NCI-H2107 treated with DMSO at 0.1 percent for 48 hours (cell line): Measurements from ENCODE around the gene DNASE1L3.
A peak's percentile ranks its signal among the peaks of the same experiment; 100 is the strongest.

Experiments used
- DNase-seq: peaks from one replicate; lab custom pipeline; 2025; ENCODE audit not compliant: unreplicated experiment; lab: John Stamatoyannopoulos, UW

DNASE1L3 gene

DNA sequence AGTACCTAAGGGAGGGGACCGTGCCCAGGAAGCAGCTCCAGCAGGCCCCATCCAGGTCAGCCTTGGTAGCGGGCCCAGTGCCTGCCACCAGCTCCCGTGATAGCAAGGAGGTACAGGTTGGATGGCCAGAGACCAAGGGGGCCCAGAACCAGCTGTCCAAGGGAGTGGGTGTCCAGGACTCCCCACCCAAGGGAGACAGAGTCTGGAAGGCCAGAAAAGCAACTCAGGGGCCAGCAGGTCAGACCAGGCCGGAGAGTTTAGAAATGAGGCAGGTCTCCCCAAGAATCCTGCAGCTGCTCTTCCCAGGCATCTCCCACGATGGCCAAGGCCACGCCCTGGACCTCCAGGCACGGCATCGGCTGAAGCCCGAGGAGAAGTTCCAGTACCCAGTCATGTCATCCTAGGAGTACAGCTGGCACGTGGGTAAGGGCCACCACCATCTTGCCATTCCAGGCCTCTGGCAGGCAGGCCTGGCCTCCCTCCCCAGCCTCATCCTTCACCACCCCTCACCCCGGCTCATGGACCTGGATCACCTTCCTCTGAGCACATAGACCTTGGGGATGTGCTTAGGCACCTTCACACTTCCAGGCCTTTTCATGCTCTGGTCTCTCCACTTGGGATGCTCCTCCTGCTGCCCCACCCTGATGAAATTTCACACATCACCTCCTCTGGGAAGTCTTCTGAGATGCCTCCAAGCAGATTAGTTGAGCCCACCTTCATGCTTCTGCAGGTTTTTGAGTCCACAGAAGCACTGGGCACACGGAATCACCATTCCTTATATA is 30.5 kb downstream of the DNASE1L3 start:
- no peak for DNase-seq

DNA sequence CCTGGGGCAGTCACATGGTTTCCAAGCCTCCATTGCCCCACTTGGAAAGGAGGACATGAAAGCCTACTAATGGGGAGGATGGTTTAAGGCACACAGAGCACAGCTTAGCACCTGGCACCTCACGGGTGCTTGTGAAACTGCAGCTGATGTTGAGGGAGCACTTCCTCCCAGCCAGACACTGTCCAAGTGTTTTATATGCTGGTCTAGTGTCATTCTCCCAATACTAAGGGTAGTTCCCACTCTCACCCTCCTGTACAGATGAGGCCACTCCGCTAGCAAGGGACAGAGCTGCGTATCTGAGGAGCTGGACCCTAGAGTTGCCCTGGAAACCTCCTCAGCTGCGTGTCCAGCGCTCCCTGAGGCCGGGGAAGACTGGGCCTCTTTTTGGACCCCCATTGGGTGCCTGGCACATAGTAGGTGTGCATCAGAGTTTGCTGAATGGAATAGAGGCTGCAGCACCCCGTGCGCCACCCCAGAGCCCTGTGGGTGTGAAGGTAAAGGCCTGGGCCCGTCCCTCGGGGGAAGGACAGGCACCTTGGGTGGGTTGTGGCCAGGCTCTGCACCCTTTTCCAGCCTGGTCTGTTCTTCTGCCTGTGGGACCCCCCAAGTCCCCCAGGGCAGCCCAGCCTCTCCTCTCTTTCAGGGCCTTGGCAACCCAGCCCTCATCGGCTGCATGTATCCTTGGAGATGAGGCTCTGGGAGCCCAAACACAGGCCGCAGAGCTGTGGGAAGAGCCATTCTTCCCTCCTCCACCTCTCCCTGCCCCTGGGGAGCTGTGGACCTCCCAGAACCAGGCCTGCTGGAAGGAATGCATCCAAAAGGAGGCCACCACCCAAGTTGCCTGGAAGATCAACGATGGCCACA is 31.3 kb downstream of the DNASE1L3 start:
- no peak for DNase-seq

DNA sequence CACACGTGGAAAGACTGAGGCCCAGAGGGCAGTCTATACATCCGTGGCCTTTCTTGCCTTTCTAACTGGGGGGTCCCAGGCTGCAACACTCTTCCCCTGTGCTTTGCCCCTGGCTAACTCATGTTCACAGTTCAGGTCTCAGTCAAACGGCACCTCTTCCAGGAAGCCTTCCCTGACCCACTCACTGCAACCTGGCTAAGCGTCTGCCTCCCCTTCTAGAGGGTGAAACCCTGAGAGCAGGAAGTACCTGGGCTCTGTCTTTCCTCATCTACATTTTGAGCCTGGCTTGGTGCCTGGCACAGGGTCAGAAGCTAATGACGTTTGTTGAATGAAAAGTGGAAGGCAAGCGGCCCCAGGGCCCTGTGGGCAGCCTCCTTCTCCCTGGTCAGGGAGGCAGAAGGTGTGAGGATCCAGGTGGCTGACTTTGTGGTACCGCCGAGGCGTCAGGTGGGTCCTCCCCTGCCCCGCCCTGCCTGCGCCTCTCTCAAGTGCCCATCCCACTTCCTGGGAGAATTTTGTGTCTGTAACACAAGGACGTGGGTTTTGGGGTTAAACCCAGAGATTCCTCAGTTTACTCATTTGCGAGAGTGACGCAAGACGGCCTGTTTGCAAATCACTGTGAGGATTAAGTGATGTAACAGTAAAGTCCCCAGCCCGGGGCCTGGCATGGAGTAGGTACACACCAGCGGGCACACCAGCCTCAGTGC is 32.1 kb downstream of the DNASE1L3 start:
- DNase-seq = no peak

DNA sequence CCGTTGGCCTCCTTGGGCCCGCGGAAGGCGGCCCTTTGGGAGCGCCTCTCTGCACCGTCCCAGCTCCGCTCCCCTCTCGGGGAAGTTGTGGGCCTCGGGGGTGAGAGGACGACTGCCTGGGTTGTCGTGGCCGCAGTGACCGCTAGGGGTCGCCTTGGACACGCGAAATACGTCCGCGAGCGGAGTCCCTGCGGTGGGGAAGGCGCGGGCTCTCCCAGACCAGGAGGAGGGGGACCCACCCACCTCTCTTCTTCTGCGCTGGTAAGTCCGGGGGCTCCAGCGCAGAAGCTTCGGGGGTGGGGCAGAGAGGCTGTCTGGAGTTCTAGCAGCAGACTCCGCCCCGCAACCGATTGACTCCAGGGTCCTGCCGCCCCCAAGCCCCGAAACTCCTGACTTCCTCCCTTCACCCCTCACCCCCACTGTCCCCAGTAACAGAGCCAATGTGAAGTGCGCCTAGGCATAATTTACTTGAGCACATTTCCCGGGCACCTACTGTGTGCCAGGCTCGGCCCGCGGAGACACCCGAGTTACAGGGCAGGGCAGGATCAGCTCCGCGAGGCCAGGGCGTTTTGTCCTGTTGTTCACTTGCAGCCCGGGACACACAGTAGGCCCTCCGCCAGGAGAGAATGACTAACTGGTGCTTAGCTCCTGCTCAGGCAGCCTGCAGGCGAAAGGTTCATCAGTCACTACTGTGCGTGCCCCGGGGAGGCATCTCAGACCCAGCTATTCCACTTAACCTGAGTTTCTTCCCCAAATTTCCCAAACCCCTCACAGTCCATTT is 32.8 kb downstream of the DNASE1L3 start:
- no peak for DNase-seq

DNA sequence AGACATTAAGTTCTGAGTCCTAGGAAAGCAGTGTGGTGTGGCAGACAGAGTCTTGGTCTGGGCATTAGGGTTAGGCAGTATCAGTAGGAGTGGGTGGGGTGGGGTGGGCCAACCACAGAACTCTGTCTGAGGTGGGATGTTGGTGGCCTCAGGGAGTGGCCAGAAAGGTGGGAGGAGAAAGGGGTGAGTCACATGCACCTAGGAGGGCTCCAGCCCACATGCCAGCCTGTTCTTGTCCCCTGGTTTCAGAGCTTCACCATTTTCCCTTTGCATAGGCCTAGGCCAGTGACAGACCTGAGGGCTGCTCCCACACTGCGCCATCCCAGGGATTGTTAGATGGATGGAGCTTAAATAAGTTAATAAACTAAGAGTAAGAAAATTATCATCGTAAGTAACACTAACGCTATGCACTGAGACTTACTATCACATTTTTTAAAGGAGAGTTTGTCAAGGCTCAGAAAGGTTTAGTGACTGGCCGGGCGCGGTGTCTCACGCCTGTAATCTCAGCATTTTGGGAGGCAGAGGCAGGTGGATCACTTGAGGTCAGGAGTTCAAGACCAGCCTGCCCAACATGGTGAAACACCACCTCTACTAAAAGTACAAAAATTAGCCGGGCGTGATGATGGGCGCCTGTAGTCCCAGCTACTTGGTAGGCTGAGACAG is 33.8 kb downstream of the DNASE1L3 start:
- DNase-seq = no peak

DNA sequence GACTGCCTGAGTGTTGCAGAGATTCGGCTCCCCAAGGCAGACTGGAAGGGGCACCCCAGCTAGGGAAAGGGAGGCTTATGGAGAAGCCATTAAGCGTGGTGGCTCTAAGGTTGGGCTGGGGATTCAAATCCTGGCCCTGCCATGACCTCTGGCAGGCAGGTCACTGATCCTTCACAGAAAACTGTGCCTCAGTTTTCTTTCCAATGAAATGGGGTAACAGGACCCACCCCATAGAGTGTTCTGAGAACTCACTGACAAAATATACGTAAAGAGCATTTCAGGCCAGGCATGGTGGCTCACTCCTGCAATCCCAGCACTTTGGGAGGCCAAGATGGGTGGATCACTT is 34.6 kb downstream of the DNASE1L3 start:
- no peak for DNase-seq

DNA sequence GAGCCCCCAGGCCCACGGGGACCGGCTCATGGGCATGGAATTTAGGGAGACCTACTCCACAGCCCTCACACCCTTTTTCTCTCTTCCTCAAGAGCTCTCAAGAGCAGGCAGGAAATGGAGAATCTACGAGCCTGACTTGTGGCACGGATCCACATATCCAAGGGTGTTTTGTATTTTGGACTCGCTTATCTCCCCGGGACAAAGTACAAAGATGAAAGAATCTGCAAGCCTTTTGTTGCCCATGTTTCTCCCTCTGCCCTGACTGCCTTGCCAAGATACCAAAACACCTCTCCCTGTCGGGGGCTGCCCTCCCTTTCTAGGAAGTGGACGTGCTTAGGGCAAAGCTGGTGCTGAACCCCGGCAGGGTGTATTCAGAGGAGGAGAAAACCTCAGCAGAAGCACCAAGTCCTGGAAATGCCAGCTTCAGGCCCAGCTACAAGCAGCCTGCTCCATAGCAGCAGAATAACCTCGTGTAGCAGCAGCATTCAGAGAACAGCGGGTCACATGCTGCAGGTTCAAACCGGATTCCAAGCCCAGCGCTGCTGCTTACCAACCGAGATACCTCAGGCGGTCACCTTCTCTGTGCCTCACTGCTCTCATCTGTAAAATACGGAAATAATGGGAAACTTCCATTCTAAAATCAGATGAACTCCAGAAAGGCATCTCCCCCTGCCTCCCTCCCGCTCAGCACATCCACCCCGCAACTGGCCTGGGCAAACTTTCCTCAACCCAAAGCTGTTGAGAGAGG is 35.2 kb downstream of the DNASE1L3 start:
- no peak for DNase-seq

DNA sequence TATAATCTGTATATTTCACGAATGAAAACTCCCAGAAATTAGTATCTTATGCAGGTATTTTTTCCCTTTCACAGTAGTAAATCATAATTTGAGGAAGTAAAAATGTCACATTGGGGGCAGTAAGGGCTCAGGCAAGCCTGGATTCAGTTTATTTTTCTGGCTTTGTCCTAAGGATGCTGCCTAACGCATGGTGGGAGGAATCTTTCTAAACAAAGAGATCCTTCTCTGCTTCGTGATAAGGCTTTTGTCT is 35.7 kb downstream of the DNASE1L3 start:
- no peak for DNase-seq

DNA sequence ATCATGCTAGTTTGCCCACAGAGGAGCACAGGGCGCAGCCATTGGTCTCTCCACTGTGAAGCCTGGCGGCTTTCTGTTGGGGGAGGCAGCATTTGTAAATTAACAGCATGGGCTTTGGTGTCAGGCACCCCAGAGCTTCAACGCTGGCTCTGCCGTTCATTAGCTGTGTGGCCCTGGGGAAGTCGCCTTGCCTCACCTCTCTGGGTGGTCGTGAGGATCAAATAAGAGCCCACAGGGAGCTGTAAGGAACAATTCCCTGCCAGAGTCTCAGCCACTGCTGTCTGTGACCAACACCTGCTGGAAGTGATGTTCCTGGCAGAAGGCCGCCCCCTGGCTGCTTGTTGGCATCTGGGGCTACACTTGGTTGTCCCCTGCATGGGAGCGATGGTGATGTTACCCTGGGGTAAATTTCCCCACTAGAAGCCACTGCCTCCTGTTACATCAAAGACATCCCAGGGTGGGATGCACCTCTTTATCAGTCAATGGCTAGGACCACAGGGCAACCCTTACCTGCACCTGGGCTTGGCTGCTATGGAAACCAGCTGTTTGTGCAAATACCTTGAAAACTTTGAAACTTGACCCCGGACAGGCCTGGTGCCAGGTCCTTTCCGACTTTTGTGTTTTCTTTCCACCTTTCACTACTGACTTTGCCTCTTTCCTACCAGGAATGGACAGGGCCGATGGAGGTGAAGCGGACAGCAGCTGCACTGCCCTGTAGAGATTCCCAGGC is 36.9 kb downstream of the DNASE1L3 start:
- peak; percentile 33 for DNase-seq

DNA sequence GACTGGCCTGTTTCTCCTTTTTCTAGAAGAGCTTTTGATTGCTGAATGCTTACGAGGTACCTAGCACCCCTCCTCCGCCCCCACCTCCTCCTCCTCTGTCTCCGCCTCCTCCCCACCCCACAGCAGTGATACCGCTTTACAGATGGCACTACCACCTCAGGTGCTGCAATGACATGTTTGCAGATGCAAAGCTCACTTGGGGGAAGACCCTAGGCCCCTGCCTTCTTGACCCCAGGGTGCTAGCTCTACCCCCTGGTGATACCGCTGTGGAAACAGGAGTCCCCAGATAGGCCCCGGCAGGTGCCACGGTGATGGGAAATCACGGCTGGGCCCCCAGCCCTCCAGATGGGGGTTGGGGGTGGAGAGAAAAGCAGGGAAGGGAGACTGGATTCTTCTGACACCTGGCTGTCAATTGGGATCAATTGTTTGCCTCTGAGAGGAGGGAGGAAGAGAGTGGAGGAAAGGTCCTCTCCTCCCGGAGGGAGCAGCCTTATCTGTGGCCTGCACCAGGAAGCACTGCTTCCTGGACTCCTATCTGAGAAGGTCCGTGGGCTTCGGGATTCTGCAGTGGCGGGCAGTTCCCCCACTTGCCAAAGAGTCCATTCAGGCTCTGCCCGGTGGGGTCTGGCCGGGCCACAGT is 37.6 kb downstream of the DNASE1L3 start:
- DNase-seq = no peak

DNA sequence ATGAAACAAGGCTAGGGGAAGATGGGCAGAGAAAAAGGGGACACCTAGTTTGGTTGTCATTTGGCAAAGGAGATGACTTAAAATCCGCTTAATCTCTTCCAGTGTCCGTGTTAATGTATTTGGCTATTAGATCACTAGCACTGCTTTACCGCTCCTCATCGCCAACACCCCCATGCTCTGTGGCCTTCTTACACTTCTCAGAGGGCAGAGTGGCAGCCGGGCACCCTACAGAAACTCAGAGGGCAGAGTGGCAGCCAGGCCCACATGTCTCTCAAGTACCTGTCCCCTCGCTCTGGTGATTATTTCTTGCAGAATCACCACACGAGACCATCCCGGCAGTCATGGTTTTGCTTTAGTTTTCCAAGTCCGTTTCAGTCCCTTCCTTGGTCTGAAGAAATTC is 39.6 kb downstream of the DNASE1L3 start:
- no peak for DNase-seq

DNA sequence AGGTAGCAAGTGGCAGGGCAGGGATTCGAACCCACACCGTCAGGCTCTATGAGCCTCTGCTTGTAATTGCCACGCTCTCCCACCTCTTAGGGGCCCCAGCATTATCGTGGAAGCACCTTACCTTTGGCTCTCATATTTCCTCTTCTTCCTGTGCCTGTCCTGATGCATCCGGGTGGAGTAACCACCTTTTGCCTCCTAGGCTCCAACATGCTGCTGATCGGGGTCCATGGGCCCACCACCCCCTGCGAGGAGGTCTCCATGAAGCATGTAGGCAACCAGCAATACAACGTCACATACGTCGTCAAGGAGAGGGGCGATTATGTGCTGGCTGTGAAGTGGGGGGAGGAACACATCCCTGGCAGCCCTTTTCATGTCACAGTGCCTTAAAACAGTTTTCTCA is 40.4 kb downstream of the DNASE1L3 start:
- no peak for DNase-seq

DNA sequence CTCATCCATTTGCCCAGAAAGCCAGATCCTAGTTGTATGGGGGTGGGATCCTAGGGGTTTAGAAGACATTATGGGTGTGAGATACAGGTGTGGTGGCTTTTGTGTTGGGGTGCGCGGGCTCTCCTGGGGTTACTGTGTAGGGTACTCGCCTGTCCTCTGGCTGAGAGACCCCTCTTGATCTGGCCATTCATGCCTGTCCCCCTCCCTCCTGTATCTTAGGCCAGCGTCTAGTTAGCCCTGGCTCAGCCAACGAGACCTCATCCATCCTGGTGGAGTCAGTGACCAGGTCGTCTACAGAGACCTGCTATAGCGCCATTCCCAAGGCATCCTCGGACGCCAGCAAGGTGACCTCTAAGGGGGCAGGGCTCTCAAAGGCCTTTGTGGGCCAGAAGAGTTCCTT is 41.4 kb downstream of the DNASE1L3 start:
- DNase-seq = no peak

DNA sequence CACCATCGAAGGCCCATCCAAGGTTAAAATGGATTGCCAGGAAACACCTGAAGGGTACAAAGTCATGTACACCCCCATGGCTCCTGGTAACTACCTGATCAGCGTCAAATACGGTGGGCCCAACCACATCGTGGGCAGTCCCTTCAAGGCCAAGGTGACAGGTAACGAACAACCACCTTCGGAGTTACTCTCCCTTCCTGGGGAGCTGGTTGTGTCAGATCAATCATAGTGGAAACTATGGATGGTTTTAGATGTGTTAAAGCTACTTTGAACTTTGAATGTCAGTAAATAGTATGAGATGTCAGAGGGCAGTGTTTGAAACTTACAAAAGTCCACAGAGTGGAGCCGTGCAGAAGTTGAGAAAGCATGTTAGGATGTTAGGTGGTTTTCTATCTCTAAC is 42.3 kb downstream of the DNASE1L3 start:
- DNase-seq = no peak

DNA sequence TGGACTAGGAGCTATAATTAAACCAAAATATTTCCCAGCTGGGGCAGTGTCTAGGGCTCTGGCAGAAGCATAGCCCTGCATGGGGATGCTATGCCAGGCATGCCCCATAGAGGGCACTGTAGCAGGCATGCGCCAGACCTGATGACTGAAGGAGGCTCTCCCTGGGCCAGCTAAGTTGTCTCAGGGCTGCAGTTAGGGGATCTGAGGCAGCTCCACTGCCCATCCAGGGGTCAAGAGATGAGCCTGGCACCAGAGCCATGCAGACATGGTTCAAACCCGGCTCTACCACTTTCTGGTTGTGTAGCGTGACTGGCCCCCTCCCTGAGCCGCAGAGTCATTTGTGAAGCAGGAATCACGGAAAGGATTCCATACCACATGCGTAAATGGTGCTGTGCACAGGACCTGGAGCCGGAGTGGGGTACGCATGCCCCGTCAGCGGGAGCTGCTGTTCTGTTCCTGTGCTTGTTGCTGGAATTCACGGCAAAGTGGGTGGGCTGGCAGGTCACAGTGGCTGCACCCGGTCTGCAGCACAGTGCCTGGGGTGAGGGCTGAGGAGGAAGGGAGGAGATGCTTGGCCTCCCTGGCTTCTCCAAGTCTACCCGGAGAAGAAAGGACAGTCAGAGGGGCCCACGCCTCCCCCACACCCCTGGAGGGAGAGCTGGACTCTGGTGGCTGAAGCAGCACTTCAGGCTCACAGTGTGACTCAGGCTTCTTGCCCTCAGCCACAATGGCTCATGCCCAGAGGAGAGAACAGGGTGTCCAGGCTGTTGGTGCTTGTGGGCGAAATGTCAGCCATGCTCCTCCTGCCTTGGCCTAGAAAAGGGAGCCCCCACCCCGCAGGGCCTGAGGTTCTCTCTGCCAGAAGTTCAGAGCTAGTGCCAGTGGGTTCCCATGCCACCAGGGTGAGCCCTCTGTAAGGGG is 43.1 kb downstream of the DNASE1L3 start:
- DNase-seq = no peak

DNA sequence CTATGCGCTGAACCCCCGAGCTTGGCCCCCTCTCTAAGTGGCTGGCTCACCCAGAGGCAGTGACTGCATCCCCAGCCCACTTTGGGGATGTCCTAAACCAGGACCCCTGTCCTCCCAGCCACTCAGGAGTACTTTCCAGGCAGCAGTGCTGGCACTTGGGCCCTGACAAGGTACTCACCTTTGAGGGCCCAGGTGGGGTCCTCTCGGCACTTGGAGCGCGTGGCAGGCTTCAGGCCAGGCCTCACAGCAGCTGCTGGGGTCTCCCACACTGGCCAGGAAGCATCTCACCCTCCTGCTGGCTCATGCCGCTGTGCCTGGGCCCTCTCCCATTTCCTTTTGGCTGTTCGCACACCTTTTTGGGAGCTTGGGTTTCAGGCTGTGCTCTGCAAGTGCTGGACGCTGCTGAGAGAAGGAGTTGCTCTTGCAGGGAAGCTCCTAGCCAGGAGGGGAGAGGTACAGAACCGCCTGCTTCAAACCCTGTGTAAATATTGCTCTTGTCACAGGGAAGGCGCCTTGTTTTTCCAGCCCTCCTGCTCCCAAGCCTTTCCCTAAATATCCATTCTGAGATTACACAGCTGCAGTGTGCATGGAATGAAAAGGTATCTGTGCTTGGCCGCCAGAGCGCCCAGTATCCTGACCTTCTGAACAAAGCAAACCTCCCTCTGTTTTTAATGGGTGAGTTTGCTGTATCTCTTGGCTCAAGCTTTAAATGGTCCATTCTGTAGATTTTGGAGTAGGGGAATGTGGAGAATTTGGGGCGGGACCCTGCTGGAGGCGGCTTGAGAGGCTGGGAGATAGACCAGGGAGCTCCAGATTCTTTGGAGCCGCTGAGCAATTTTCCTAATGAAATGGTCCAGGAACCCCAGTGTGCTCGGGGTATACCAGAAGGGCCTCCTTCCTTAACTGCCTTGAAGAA is 45.6 kb downstream of the DNASE1L3 start:
- no peak for DNase-seq
